Measurements from ENCODE around the gene FOS. TPM values are rescaled to one million over a fixed set of nuclear protein-coding genes. Genes with fewer than 3 reads are reported as not detected.
"Not testable (repeated sequence)": the region's sequence is repeated elsewhere in the genome, so short reads cannot be mapped to it uniquely, and the experiment has no call there.

FOS gene
- total and polyA plus RNA-seq, 4 donors, result 129 to 2,160 (median 329) TPM

GRCh38 chr14:75309561-75309960, 30.9 kb downstream of the FOS start:
- not testable (repeated sequence) for H3K36me3 ChIP-seq (ENCODE audit: control insufficient read depth in 1 of 2, insufficient read depth in 2 of 2, low read length in 1 of 2); H3K27ac ChIP-seq (ENCODE audit: low read depth in 1 of 2, low read length in 2 of 2); H3K27me3 ChIP-seq (ENCODE audit: control insufficient read depth in 1 of 2, insufficient read depth in 2 of 2, low read length in 1 of 2); H3K4me3 ChIP-seq (ENCODE audit: low read length in 2 of 2); ATAC-seq (ENCODE audit: low FRiP score); H3K9me3 ChIP-seq (ENCODE audit: control insufficient read depth, low read length); H3K4me1 ChIP-seq (ENCODE audit: control insufficient read depth in 1 of 2, insufficient read depth in 2 of 2, low read length in 2 of 2); DNase-seq
- WGBS, 2 donors, result 93 to 95% methylated on average over 14 of the region's 14 CpGs
- intact Hi-C loops (cut with DNase I), result loop anchor here in 1 of 2 donors (2.0 kb wide), 1 partner anchor 251 kb away; no protein-coding TSS in a partner anchor

- H3K36me3 ChIP-seq (ENCODE audit: control insufficient read depth in 1 of 2, insufficient read depth in 2 of 2, low read length in 1 of 2), result no peaks in the 10 kb centered on the region
- DNase-seq (peak; percentile 92 to 96), ATAC-seq (ENCODE audit: low FRiP score) (peak; percentile 90)
- H3K27ac ChIP-seq (ENCODE audit: low read depth in 1 of 2, low read length in 2 of 2), result peak overlapping the region in 1 of 2 donors; percentile 46
- peaks cover 0 to 3% of the 10 kb centered on the region in 2 donors for H3K4me1 ChIP-seq (ENCODE audit: control insufficient read depth in 1 of 2, insufficient read depth in 2 of 2, low read length in 2 of 2)
- no peaks in the 10 kb centered on the region for H3K27me3 ChIP-seq (ENCODE audit: control insufficient read depth in 1 of 2, insufficient read depth in 2 of 2, low read length in 1 of 2)
- no peak overlapping the region for H3K4me3 ChIP-seq (ENCODE audit: low read length in 2 of 2)
- intact Hi-C loops (cut with DNase I), result loop anchor here (1.0 to 10.0 kb wide), 4 partner anchors 52 to 178 kb away; partner anchors contain the start of gene JDP2 (in 2 of the 2)
- no peaks in the 10 kb centered on the region for H3K9me3 ChIP-seq (ENCODE audit: control insufficient read depth, low read length)
- 3 to 5% methylated on average over 13 of the region's 13 CpGs for WGBS, 2 donors
Observed at GRCh38 chr14:75310295-75311111, 31.9 kb downstream of the FOS start.

GRCh38 chr14:75311356-75311755, 32.7 kb downstream of the FOS start:
- intact Hi-C loops (cut with DNase I), result loop anchor here (5.0 to 10.0 kb wide), 3 partner anchors 51 to 116 kb away; partner anchors contain the start of gene JDP2 (in 2 of the 2)
- no peak for ATAC-seq (ENCODE audit: low FRiP score)
- Histone ChIP-seq H3K27ac (ENCODE audit: low read depth in 1 of 2, low read length in 2 of 2) (no peak overlapping the region), H3K36me3 (ENCODE audit: control insufficient read depth in 1 of 2, insufficient read depth in 2 of 2, low read length in 1 of 2) (no peaks in the 10 kb centered on the region), H3K27me3 (ENCODE audit: control insufficient read depth in 1 of 2, insufficient read depth in 2 of 2, low read length in 1 of 2) (no peaks in the 10 kb centered on the region), H3K4me3 (ENCODE audit: low read length in 2 of 2) (no peak overlapping the region), H3K4me1 (ENCODE audit: control insufficient read depth in 1 of 2, insufficient read depth in 2 of 2, low read length in 2 of 2) (peaks cover 0 to 3% of the 10 kb centered on the region in 2 donors), H3K9me3 (ENCODE audit: control insufficient read depth, low read length) (no peaks in the 10 kb centered on the region)
- no peak for DNase-seq
- WGBS, 2 donors, result 11 to 12% methylated on average over 4 of the region's 4 CpGs

GRCh38 chr14:75312341-75312740, 33.7 kb downstream of the FOS start:
- intact Hi-C loops (cut with DNase I), result loop anchor here (5.0 to 10.0 kb wide), 3 partner anchors 50 to 115 kb away; partner anchors contain the start of gene JDP2 (in 2 of the 2)
- Histone ChIP-seq H3K36me3 (ENCODE audit: control insufficient read depth in 1 of 2, insufficient read depth in 2 of 2, low read length in 1 of 2) (no peaks in the 10 kb centered on the region), H3K9me3 (ENCODE audit: control insufficient read depth, low read length) (no peaks in the 10 kb centered on the region), H3K4me3 (ENCODE audit: low read length in 2 of 2) (no peak overlapping the region), H3K4me1 (ENCODE audit: control insufficient read depth in 1 of 2, insufficient read depth in 2 of 2, low read length in 2 of 2) (peaks cover 0 to 3% of the 10 kb centered on the region in 2 donors), H3K27me3 (ENCODE audit: control insufficient read depth in 1 of 2, insufficient read depth in 2 of 2, low read length in 1 of 2) (no peaks in the 10 kb centered on the region), H3K27ac (ENCODE audit: low read depth in 1 of 2, low read length in 2 of 2) (no peak overlapping the region)
- ATAC-seq (ENCODE audit: low FRiP score) (no peak), DNase-seq (no peak)
- WGBS, 2 donors, result 46 to 55% methylated on average over 4 of the region's 4 CpGs

- WGBS, 2 donors, result 96 to 97% methylated on average over 5 of the region's 5 CpGs
- intact Hi-C loops (cut with DNase I), result loop anchor here (5.0 to 10.0 kb wide), 3 partner anchors 49 to 114 kb away; partner anchors contain the start of gene JDP2 (in 2 of the 2)
Observed at GRCh38 chr14:75313294-75313693, 34.7 kb downstream of the FOS start.

GRCh38 chr14:75315144-75315543, 36.5 kb downstream of the FOS start:
- Histone ChIP-seq H3K9me3 (ENCODE audit: control insufficient read depth, low read length) (no peaks in the 10 kb centered on the region), H3K4me1 (ENCODE audit: control insufficient read depth in 1 of 2, insufficient read depth in 2 of 2, low read length in 2 of 2) (peaks cover 0 to 3% of the 10 kb centered on the region in 2 donors), H3K27me3 (ENCODE audit: control insufficient read depth in 1 of 2, insufficient read depth in 2 of 2, low read length in 1 of 2) (no peaks in the 10 kb centered on the region), H3K4me3 (ENCODE audit: low read length in 2 of 2) (no peak overlapping the region), H3K27ac (ENCODE audit: low read depth in 1 of 2, low read length in 2 of 2) (no peak overlapping the region), H3K36me3 (ENCODE audit: control insufficient read depth in 1 of 2, insufficient read depth in 2 of 2, low read length in 1 of 2) (no peaks in the 10 kb centered on the region)
- WGBS, 2 donors, result 0 to 2% methylated on average over 4 of the region's 4 CpGs
- intact Hi-C loops (cut with DNase I), result loop anchor here in 1 of 2 donors (10.0 kb wide), 1 partner anchor 110 kb away; the partner anchor contains the start of gene JDP2
- no peak for DNase-seq
- no peak for ATAC-seq (ENCODE audit: low FRiP score)

More at GRCh38 chr14:75313294-75313693, 34.7 kb downstream of the FOS start:
- no peaks in the 10 kb centered on the region for H3K36me3 ChIP-seq (ENCODE audit: control insufficient read depth in 1 of 2, insufficient read depth in 2 of 2, low read length in 1 of 2)
- no peaks in the 10 kb centered on the region for H3K27me3 ChIP-seq (ENCODE audit: control insufficient read depth in 1 of 2, insufficient read depth in 2 of 2, low read length in 1 of 2)
- no peaks in the 10 kb centered on the region for H3K9me3 ChIP-seq (ENCODE audit: control insufficient read depth, low read length)
- DNase-seq (no peak), ATAC-seq (ENCODE audit: low FRiP score) (no peak)
- H3K4me1 ChIP-seq (ENCODE audit: control insufficient read depth in 1 of 2, insufficient read depth in 2 of 2, low read length in 2 of 2), result peaks cover 0 to 3% of the 10 kb centered on the region in 2 donors
- H3K4me3 ChIP-seq (ENCODE audit: low read length in 2 of 2), result no peak overlapping the region
- H3K27ac ChIP-seq (ENCODE audit: low read depth in 1 of 2, low read length in 2 of 2), result no peak overlapping the region

GRCh38 chr14:75317148-75317547, 38.5 kb downstream of the FOS start:
- no peaks in the 10 kb centered on the region for H3K9me3 ChIP-seq (ENCODE audit: control insufficient read depth, low read length)
- no peak for DNase-seq
- intact Hi-C loops (cut with DNase I), result loop anchor here in 1 of 2 donors (10.0 kb wide), 1 partner anchor 108 kb away; the partner anchor contains the start of gene JDP2
- no peaks in the 10 kb centered on the region for H3K27me3 ChIP-seq (ENCODE audit: control insufficient read depth in 1 of 2, insufficient read depth in 2 of 2, low read length in 1 of 2)
- H3K27ac ChIP-seq (ENCODE audit: low read depth in 1 of 2, low read length in 2 of 2), result no peak overlapping the region
- no peak for ATAC-seq (ENCODE audit: low FRiP score)
- H3K36me3 ChIP-seq (ENCODE audit: control insufficient read depth in 1 of 2, insufficient read depth in 2 of 2, low read length in 1 of 2), result no peaks in the 10 kb centered on the region
- no peaks in the 10 kb centered on the region for H3K4me1 ChIP-seq (ENCODE audit: control insufficient read depth in 1 of 2, insufficient read depth in 2 of 2, low read length in 2 of 2)
- WGBS, 2 donors, result 90 to 92% methylated on average over 4 of the region's 4 CpGs
- H3K4me3 ChIP-seq (ENCODE audit: low read length in 2 of 2), result no peak overlapping the region

- DNase-seq (no peak), ATAC-seq (ENCODE audit: low FRiP score) (no peak)
- Histone ChIP-seq H3K36me3 (ENCODE audit: control insufficient read depth in 1 of 2, insufficient read depth in 2 of 2, low read length in 1 of 2) (no peaks in the 10 kb centered on the region), H3K4me1 (ENCODE audit: control insufficient read depth in 1 of 2, insufficient read depth in 2 of 2, low read length in 2 of 2) (no peaks in the 10 kb centered on the region), H3K9me3 (ENCODE audit: control insufficient read depth, low read length) (no peaks in the 10 kb centered on the region), H3K4me3 (ENCODE audit: low read length in 2 of 2) (no peak overlapping the region), H3K27ac (ENCODE audit: low read depth in 1 of 2, low read length in 2 of 2) (no peak overlapping the region), H3K27me3 (ENCODE audit: control insufficient read depth in 1 of 2, insufficient read depth in 2 of 2, low read length in 1 of 2) (no peaks in the 10 kb centered on the region)
- intact Hi-C loops (cut with DNase I), result loop anchor here in 1 of 2 donors (10.0 kb wide), 1 partner anchor 106 kb away; the partner anchor contains the start of gene JDP2
Observed at GRCh38 chr14:75318353-75318752, 39.7 kb downstream of the FOS start.

Measured in aorta (tissue), 5 donors.